Activated CD8-positive, alpha-beta memory T cell treated with anti-CD3 and anti-CD28 coated beads, Interleukin-2, amount 10 ng/mL, durations not matched to agents 7 days and 5 days (primary cell): Measurements from ENCODE around the gene CACNA2D1. TPM values are rescaled to one million over a fixed set of nuclear protein-coding genes. Genes with fewer than 3 reads are reported as not detected.
"Not testable (repeated sequence)": the region's sequence is repeated elsewhere in the genome, so short reads cannot be mapped to it uniquely, and the experiment has no call there.

ENCODE experiments used
- ATAC-seq: fragments of 150-1000 bp; cut with Tn5 transposase; one replicate; pipeline ENCODE4 v1.10.0; 2021; ENCODE audit warnings: moderate library complexity
- CTCF ChIA-PET: fragments of 350-600 bp; sonication (Branson Sonifier 250); formaldehyde crosslinking; loops from one replicate; lab custom pipeline; 2021; ENCODE audit warnings: antibody characterized with exemption; lab: Charles Lee
- DNase-seq: peaks from one replicate; pipeline ENCODE4 v3.0.0-alpha.2; 2020
- H3K27ac Mint-ChIP-seq: one replicate; pipeline ENCODE4 v1.8.0; 2021; ENCODE audit warnings: mild to moderate bottlenecking, mixed read lengths
- H3K27me3 Mint-ChIP-seq: one replicate; pipeline ENCODE4 v1.8.0; 2021; ENCODE audit warnings: mixed read lengths
- H3K36me3 Mint-ChIP-seq: one replicate; pipeline ENCODE4 v1.8.0; 2021; ENCODE audit warnings: mild to moderate bottlenecking, mixed read lengths
- H3K4me1 Mint-ChIP-seq: one replicate; pipeline ENCODE4 v1.8.0; 2021; ENCODE audit warnings: mixed read lengths
- H3K4me3 Mint-ChIP-seq: one replicate; pipeline ENCODE4 v1.8.0; 2021; ENCODE audit warnings: mild to moderate bottlenecking, moderate library complexity, mixed read lengths
- H3K9me3 Mint-ChIP-seq: one replicate; pipeline ENCODE4 v1.8.0; 2022; ENCODE audit warnings: low read depth, mixed read lengths
- total RNA-seq, 2 experiments: library from RNA; stranded (reverse); gene quantifications; one replicate each; pipeline ENCODE4 v1.2.3, GENCODE V29; 2021

CACNA2D1 gene
- total RNA-seq, 2 experiments from 2014 or later, result 0.28 TPM; not detected in 1

GRCh38 chr7:82036146-82036886 is 407.3 kb downstream of the CACNA2D1 start:
- Mint-ChIP-seq H3K9me3 (no peaks in the 10 kb centered on the region), H3K27ac (no peak overlapping the region), H3K4me3 (no peak overlapping the region), H3K27me3 (no peaks in the 10 kb centered on the region), H3K36me3 (no peaks in the 10 kb centered on the region), H3K4me1 (no peaks in the 10 kb centered on the region)
- CTCF ChIA-PET, result no interaction called here
- no peak for ATAC-seq
- no peak for DNase-seq

- Mint-ChIP-seq H3K27ac (no peak overlapping the region), H3K4me1 (no peaks in the 10 kb centered on the region), H3K27me3 (no peaks in the 10 kb centered on the region), H3K4me3 (no peak overlapping the region), H3K9me3 (no peaks in the 10 kb centered on the region), H3K36me3 (no peaks in the 10 kb centered on the region)
- CTCF ChIA-PET, result no interaction called here
- ATAC-seq (no peak), DNase-seq (no peak)
These were observed 408.1 kb downstream of the CACNA2D1 start for GRCh38 chr7:82035456-82035855.

GRCh38 chr7:82032901-82033300 is 410.7 kb downstream of the CACNA2D1 start:
- Mint-ChIP-seq H3K4me1 (no peaks in the 10 kb centered on the region), H3K27ac (no peak overlapping the region), H3K27me3 (no peaks in the 10 kb centered on the region), H3K9me3 (no peaks in the 10 kb centered on the region), H3K4me3 (no peak overlapping the region), H3K36me3 (no peaks in the 10 kb centered on the region)
- CTCF ChIA-PET, result no interaction called here
- DNase-seq (no peak), ATAC-seq (no peak)

GRCh38 chr7:82029236-82029913 is 414.2 kb downstream of the CACNA2D1 start:
- no peak for DNase-seq
- ATAC-seq, result no peak
- CTCF ChIA-PET, result no interaction called here
- Mint-ChIP-seq H3K4me1 (no peaks in the 10 kb centered on the region), H3K36me3 (no peaks in the 10 kb centered on the region), H3K9me3 (no peaks in the 10 kb centered on the region), H3K27ac (no peak overlapping the region), H3K4me3 (no peak overlapping the region), H3K27me3 (no peaks in the 10 kb centered on the region)

GRCh38 chr7:82028097-82028496 is 415.5 kb downstream of the CACNA2D1 start:
- Mint-ChIP-seq H3K27me3 (no peaks in the 10 kb centered on the region), H3K9me3 (no peaks in the 10 kb centered on the region), H3K27ac (no peak overlapping the region), H3K36me3 (no peaks in the 10 kb centered on the region), H3K4me1 (no peaks in the 10 kb centered on the region), H3K4me3 (no peak overlapping the region)
- CTCF ChIA-PET, result no interaction called here
- ATAC-seq, result no peak
- no peak for DNase-seq

GRCh38 chr7:82021713-82022112 is 421.9 kb downstream of the CACNA2D1 start:
- Mint-ChIP-seq H3K4me1 (no peaks in the 10 kb centered on the region), H3K27me3 (no peaks in the 10 kb centered on the region), H3K4me3 (no peak overlapping the region), H3K9me3 (no peaks in the 10 kb centered on the region), H3K27ac (no peak overlapping the region), H3K36me3 (no peaks in the 10 kb centered on the region)
- CTCF ChIA-PET, result no interaction called here
- DNase-seq, result no peak
- no peak for ATAC-seq

- ATAC-seq (no peak), DNase-seq (no peak)
- CTCF ChIA-PET, result interaction anchor here (0.8 kb wide), 1 partner anchor 25 kb away, joined by 3 read pairs; no protein-coding TSS in a partner anchor
- no peaks in the 10 kb centered on the region for H3K9me3 Mint-ChIP-seq
- H3K27ac Mint-ChIP-seq, result no peak overlapping the region
- no peaks in the 10 kb centered on the region for H3K36me3 Mint-ChIP-seq
- no peaks in the 10 kb centered on the region for H3K4me1 Mint-ChIP-seq
- H3K27me3 Mint-ChIP-seq, result no peaks in the 10 kb centered on the region
- no peak overlapping the region for H3K4me3 Mint-ChIP-seq
These were observed 422.5 kb downstream of the CACNA2D1 start for GRCh38 chr7:82021036-82021435.

GRCh38 chr7:82019551-82020475 is 423.8 kb downstream of the CACNA2D1 start:
- Mint-ChIP-seq H3K9me3 (no peaks in the 10 kb centered on the region), H3K4me3 (no peak overlapping the region), H3K27me3 (no peaks in the 10 kb centered on the region), H3K4me1 (no peaks in the 10 kb centered on the region), H3K27ac (no peak overlapping the region), H3K36me3 (no peaks in the 10 kb centered on the region)
- ATAC-seq (no peak), DNase-seq (no peak)
- CTCF ChIA-PET, result no interaction called here

GRCh38 chr7:82018226-82018625 is 425.4 kb downstream of the CACNA2D1 start:
- Mint-ChIP-seq H3K36me3 (no peaks in the 10 kb centered on the region), H3K27ac (no peak overlapping the region), H3K4me3 (no peak overlapping the region), H3K4me1 (no peaks in the 10 kb centered on the region), H3K27me3 (no peaks in the 10 kb centered on the region), H3K9me3 (no peaks in the 10 kb centered on the region)
- DNase-seq, result no peak
- ATAC-seq, result no peak
- CTCF ChIA-PET, result no interaction called here

GRCh38 chr7:82017334-82017943 is 426.1 kb downstream of the CACNA2D1 start:
- DNase-seq (no peak), ATAC-seq (no peak)
- Mint-ChIP-seq H3K9me3 (no peaks in the 10 kb centered on the region), H3K36me3 (no peaks in the 10 kb centered on the region), H3K27me3 (no peaks in the 10 kb centered on the region), H3K27ac (no peak overlapping the region), H3K4me1 (no peaks in the 10 kb centered on the region), H3K4me3 (no peak overlapping the region)
- CTCF ChIA-PET, result no interaction called here

GRCh38 chr7:82015751-82016150 is 427.8 kb downstream of the CACNA2D1 start:
- H3K4me3 Mint-ChIP-seq, result no peak overlapping the region
- CTCF ChIA-PET, result interaction anchor here (1.3 kb wide), 1 partner anchor 28 kb away, joined by 3 read pairs; no protein-coding TSS in a partner anchor
- no peaks in the 10 kb centered on the region for H3K27me3 Mint-ChIP-seq

GRCh38 chr7:82014574-82014973 is 429.0 kb downstream of the CACNA2D1 start:
- H3K4me3 Mint-ChIP-seq, H3K36me3 Mint-ChIP-seq, H3K4me1 Mint-ChIP-seq, H3K9me3 Mint-ChIP-seq, H3K27me3 Mint-ChIP-seq, DNase-seq, H3K27ac Mint-ChIP-seq, CTCF ChIA-PET, ATAC-seq: not testable (repeated sequence)

More at GRCh38 chr7:82015751-82016150, 427.8 kb downstream of the CACNA2D1 start:
- DNase-seq (no peak), ATAC-seq (no peak)
- H3K27ac Mint-ChIP-seq, result no peak overlapping the region
- H3K4me1 Mint-ChIP-seq, result no peaks in the 10 kb centered on the region
- H3K36me3 Mint-ChIP-seq, result no peaks in the 10 kb centered on the region
- H3K9me3 Mint-ChIP-seq, result no peaks in the 10 kb centered on the region

- Mint-ChIP-seq H3K4me1 (no peaks in the 10 kb centered on the region), H3K27ac (no peak overlapping the region), H3K4me3 (no peak overlapping the region), H3K36me3 (no peaks in the 10 kb centered on the region), H3K9me3 (no peaks in the 10 kb centered on the region), H3K27me3 (no peaks in the 10 kb centered on the region)
- CTCF ChIA-PET, result no interaction called here
- ATAC-seq (no peak), DNase-seq (no peak)
These were observed 431.1 kb downstream of the CACNA2D1 start for GRCh38 chr7:82012453-82012852.
